Heart left ventricle (tissue), 16 donors: ENCODE results near the gene STK16. TPM values are rescaled to one million over a fixed set of nuclear protein-coding genes. Genes with fewer than 3 reads are reported as not detected.
"Not testable (repeated sequence)": the region's sequence is repeated elsewhere in the genome, so short reads cannot be mapped to it uniquely, and the experiment has no call there.

Experiments
- ATAC-seq, 4 donors: fragments of 200-7000 bp; cut with Tn5 transposase; one replicate each; pipeline ENCODE4 v1.9.1; 2020 to 2022; ENCODE audit warnings: moderate library complexity in 4 of 4, mild to moderate bottlenecking in 3 of 4, moderate number of reproducible peaks in 1 of 4
- DNase-seq, 5 donors: peaks; one replicate each; pipeline ENCODE4 v3.0.0-alpha.2; 2020
- H3K27ac ChIP-seq, 12 donors: fragments of 200-600 bp; sonication (generic) in 4 of 12; one replicate each; pipeline versions ENCODE4 v1.5.0 to v1.8.0; 2016 to 2022; ENCODE audit warnings: mild to moderate bottlenecking in 2 of 12
- H3K27me3 ChIP-seq, 9 donors: fragments of 200-600 bp; sonication (generic) in 2 of 9; one replicate each; pipeline versions ENCODE4 v1.5.1 to v1.8.0; 2016 to 2022; ENCODE audit warnings: mild to moderate bottlenecking in 3 of 9
- H3K36me3 ChIP-seq, 9 donors: fragments of 200-600 bp; sonication (generic) in 2 of 9; one replicate each; pipeline versions ENCODE4 v1.5.0 to v1.8.0; 2018 to 2022; ENCODE audit warnings: mild to moderate bottlenecking in 2 of 9
- H3K4me1 ChIP-seq, 12 donors: fragments of 200-600 bp; sonication (generic) in 4 of 12; one replicate each; pipeline versions ENCODE4 v1.5.0 to v1.8.0; 2016 to 2022; ENCODE audit warnings: mild to moderate bottlenecking in 3 of 12
- H3K4me3 ChIP-seq, 12 donors: fragments of 200-600 bp; sonication (generic) in 4 of 12; one replicate each; pipeline versions ENCODE4 v1.5.0 to v1.8.0; 2017 to 2022; ENCODE audit warnings: mild to moderate bottlenecking in 9 of 12, moderate library complexity in 4 of 12
- H3K9me3 ChIP-seq, 12 donors: fragments of 200-600 bp; sonication (generic) in 4 of 12; one replicate each; pipeline versions ENCODE4 v1.5.0 to v1.8.0; 2016 to 2022; ENCODE audit warnings: mild to moderate bottlenecking in 1 of 12
- CTCF ChIP-seq, 12 donors: fragments of 200-600 bp; sonication (generic) in 4 of 12; IDR thresholded peaks; one replicate each; pipeline versions ENCODE4 v1.5.0 to v1.8.0; 2018 to 2022; ENCODE audit warnings: antibody characterized with exemption in 12 of 12, mild to moderate bottlenecking in 5 of 12
- POLR2A ChIP-seq, 2 donors: fragments of 450-650 bp; IDR thresholded peaks; one replicate each; pipeline ENCODE4 v1.6.1; 2017; ENCODE audit warnings: antibody characterized with exemption in 2 of 2, mild to moderate bottlenecking in 2 of 2, moderate library complexity in 2 of 2
- WGBS, 4 donors: extraction: QIAGEN DNeasy Blood & Tissue Kit in 2 of 4; methylation state at CpG; one replicate each; pipeline versions ENCODE4 v1.1.5 to v1.1.7; 2013 to 2018; 5-methylcytosine and 5-hydroxymethylcytosine counted together
- intact Hi-C, 10 donors: fragments of 100-400 bp; cut with DNase I; formaldehyde crosslinking; loops; one replicate each; pipeline versions ENCODE4 v1.11.1 to v1.14.2; 2022
- polyA plus RNA-seq, 2 donors: library from polyadenylated mRNA; stranded (reverse); fragments of 200-250 nt; gene quantifications; one replicate each; pipeline ENCODE4 v1.2.3, GENCODE V29; 2013
- total RNA-seq, 9 donors: library from RNA; depleted of rRNA in 2 of 9; stranded (reverse); fragments of >200 nt in 2 of 9; fragmentation: NEBNext Ultra II Directional in 3 of 9; extraction: Animal tissue kit (Norgen Biotek cat#: 25700) in 3 of 9; gene quantifications; one replicate each; pipeline versions ENCODE4 v1.1.0 to v1.2.4, GENCODE V29; 2016 to 2023
- donor health status: ischemic (EF 13 %, LVEDD 7.1; RV severe dilation, severe dysfunction).
- donor health status: healthy with polysubstance abuse.
- donor health status: DM: no; HTN: yes; CAD: no.
- donor health status: DM: no; HTN: no; CAD: no.
- donor health status: ischemic (EF 25% LVEDD 6.9; RV normal size, moderate dysfunction).
- donor health status: ischemic (EF 25% LVEDD 5.7; RV mildly dilated, moderate dysfunction).
- donor health status: healthy.
- donor health status: DM: yes; HTN: yes; CAD: no.
- donor health status: ischemic (EF 35%, LVEDD 5.7; RV mildly dilated, moderate dysfunction).
- donor health status: nonischemic (EF 11% LVEDD 7.7; RV severe dilation, severe dysfunction).
- donor health status: DM: yes; HTN: yes; CAD: no.
- donor health status: PGD.
- donor health status: ischemic (EF 29% LVEDD 5.4; RV normal size, mild dysfunction).
- donor health status: nonischemic (EF 23%, LVEDD 6.1; RV moderate dilation, normal function).

STK16 gene
- total and polyA plus RNA-seq, 11 donors = 13.8 to 31.6 (median 19.1) TPM

- peak within 1 kb of the TSS; percentile 54 to 92 (median 74) for H3K4me3 ChIP-seq
- H3K27ac ChIP-seq = peak within 1 kb of the TSS; percentile 7 to 91 (median 87)
- peaks cover 6 to 65% (median 44%) of the 10 kb centered on the region in 12 donors for H3K4me1 ChIP-seq
- peaks cover 0 to 31% (median 16%) of the 10 kb centered on the region in 9 donors for H3K36me3 ChIP-seq
- 2% methylated on average over 40 to 49 of the region's 49 CpGs for WGBS, 4 donors
- no peaks in the 10 kb centered on the region for H3K9me3 ChIP-seq
- TF ChIP-seq POLR2A (IDR thresholded peaks at IDR 0.05) = no peak
- TF ChIP-seq CTCF (IDR thresholded peaks at IDR 0.05) = no peak
- H3K27me3 ChIP-seq = peaks cover 0 to 19% (median 0%) of the 10 kb centered on the region in 9 donors
- ATAC-seq = peak; percentile 4 to 59 (median 31)
- intact Hi-C loops = loop anchor here in 1 of 10 donors (2.0 kb wide), 1 partner anchor 26 kb away; the partner anchor contains the start of gene DNAJB2
- DNase-seq = peak; percentile 43 to 75 (median 48)
Measured at GRCh38 chr2:219252900-219253752, 7.8 kb downstream of the STK16 start, which contains the start of gene TUBA4B. Gene TUBA4B (plus strand): TSS chr2:219253243. CDS start chr2:219253408, 165 bp downstream.

GRCh38 chr2:219253753-219254589, 8.7 kb downstream of the STK16 start, which contains the start of gene TUBA4A:
Gene TUBA4A (minus strand): TSS chr2:219253918. CDS start chr2:219253858, 60 bp downstream.
- intact Hi-C loops = loop anchor here in 1 of 10 donors (2.0 kb wide), 1 partner anchor 25 kb away; the partner anchor contains the start of gene DNAJB2
- peak in 5 of 12 donors; percentile 13 to 26 (median 19) for TF ChIP-seq CTCF (IDR thresholded peaks at IDR 0.05)
- peak; percentile 88 to 99 for TF ChIP-seq POLR2A (IDR thresholded peaks at IDR 0.05)
- Histone ChIP-seq H3K27me3 (peaks cover 0 to 24% (median 0%) of the 10 kb centered on the region in 9 donors), H3K4me1 (peaks cover 6 to 57% (median 39%) of the 10 kb centered on the region in 12 donors), H3K27ac (peak within 1 kb of the TSS; percentile 7 to 91 (median 87)), H3K9me3 (no peaks in the 10 kb centered on the region), H3K36me3 (peaks cover 0 to 23% (median 12%) of the 10 kb centered on the region in 9 donors), H3K4me3 (peak within 1 kb of the TSS; percentile 54 to 92 (median 74))
- ATAC-seq = peak; percentile 82 to 93 (median 92)
- WGBS, 4 donors = 0 to 1% (median 0%) methylated on average over 35 to 76 of the region's 76 CpGs
- peak; percentile 86 to 93 (median 88) for DNase-seq

- Histone ChIP-seq H3K27ac (peak overlapping the region in 10 of 12 donors; percentile 82 to 91 (median 87)), H3K4me1 (peaks cover under 1 to 49% (median 31%) of the 10 kb centered on the region in 12 donors), H3K27me3 (peaks cover 0 to 24% (median 0%) of the 10 kb centered on the region in 9 donors), H3K9me3 (no peaks in the 10 kb centered on the region), H3K36me3 (peaks cover 0 to 17% (median 9%) of the 10 kb centered on the region in 9 donors), H3K4me3 (peak overlapping the region; percentile 54 to 92 (median 74))
- intact Hi-C loops = no loop called here
- no peak for TF ChIP-seq POLR2A (IDR thresholded peaks at IDR 0.05)
- TF ChIP-seq CTCF (IDR thresholded peaks at IDR 0.05) = no peak
- WGBS, 4 donors = 20 to 28% (median 26%) methylated on average over 9 to 12 of the region's 12 CpGs
- DNase-seq = peak in 1 of 5 donors; percentile 39
- ATAC-seq = peak in 2 of 4 donors; percentile 14 to 15
Measured at GRCh38 chr2:219254590-219255201, 9.4 kb downstream of the STK16 start.

- H3K27ac ChIP-seq, H3K4me3 ChIP-seq, H3K36me3 ChIP-seq, H3K9me3 ChIP-seq, DNase-seq, ATAC-seq, intact Hi-C loops: not testable (repeated sequence)
- Histone ChIP-seq H3K27me3 (peaks cover 0 to 24% (median 5%) of the 10 kb centered on the region in 9 donors), H3K4me1 (peaks cover 0 to 12% (median 9%) of the 10 kb centered on the region in 12 donors)
- 88 to 89% (median 88%) methylated on average over 10 of the region's 10 CpGs for WGBS, 4 donors
Measured at GRCh38 chr2:219258942-219259341, 13.7 kb downstream of the STK16 start.
